C1 segment of cervical spinal cord (tissue), 14 donors: ENCODE results near the gene CCDC152.

Source experiments
- DNase-seq, 14 donors: peaks; one replicate each; lab custom pipeline; 2025; lab: John Stamatoyannopoulos, UW

CCDC152 gene

DNA sequence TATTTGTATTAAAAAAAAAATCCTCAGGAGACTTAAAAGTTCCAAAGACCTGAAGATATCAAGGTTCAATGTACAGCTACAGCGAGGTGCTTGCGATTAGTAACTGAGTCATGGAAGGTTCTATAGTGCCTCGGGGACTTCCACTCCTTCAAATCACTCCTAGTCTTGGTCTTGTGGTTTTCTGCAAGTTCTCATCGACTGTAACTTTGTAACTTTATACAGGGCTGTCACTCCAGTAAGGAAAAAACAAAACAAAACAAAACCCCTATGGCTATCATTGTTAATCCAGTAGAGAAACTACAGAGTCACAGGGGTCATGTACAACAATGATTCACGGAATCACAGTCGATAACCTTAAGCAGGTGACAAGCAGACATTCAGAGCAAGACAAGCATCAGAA is 94.9 kb downstream of the CCDC152 start:
- DNase-seq = no peak
